ENCODE results near the gene SSNA1. TPM values are rescaled to one million over a fixed set of nuclear protein-coding genes. Genes with fewer than 3 reads are reported as not detected.

SSNA1 gene
- total and polyA plus RNA-seq, 12 donors = 13.2 to 138 (median 70.3) TPM

- peak overlapping the region in 3 of 5 donors; percentile 23 to 91 (median 30) for H3K27ac ChIP-seq
- H3K9me3 ChIP-seq (replicated peaks in 1 of 3) = no peaks in the 10 kb centered on the region
- TF ChIP-seq CTCF (IDR thresholded peaks at IDR 0.05) = no peak
- TF ChIP-seq POLR2A (IDR thresholded peaks at IDR 0.05) = no peak
- intact Hi-C loops (cut with DNase I) = no loop called here
- peak overlapping the region in 2 of 4 donors; percentile 18 to 60 for H3K4me3 ChIP-seq
- WGBS, 4 donors = 3 to 4% methylated on average over 48 to 61 of the region's 61 CpGs; no CpG with 5 or more reads in 2 of the 4 donors
- H3K36me3 ChIP-seq (replicated peaks in 1 of 2) = no peaks in the 10 kb centered on the region
- DNase-seq = no peak
- H3K27me3 ChIP-seq = no peaks in the 10 kb centered on the region
- H3K4me1 ChIP-seq (replicated peaks in 1 of 2) = peaks cover 29 to 37% of the 10 kb centered on the region in 2 donors
These were observed 33.1 kb downstream of the SSNA1 start for GRCh38 chr9:137221506-137222111.

DNA sequence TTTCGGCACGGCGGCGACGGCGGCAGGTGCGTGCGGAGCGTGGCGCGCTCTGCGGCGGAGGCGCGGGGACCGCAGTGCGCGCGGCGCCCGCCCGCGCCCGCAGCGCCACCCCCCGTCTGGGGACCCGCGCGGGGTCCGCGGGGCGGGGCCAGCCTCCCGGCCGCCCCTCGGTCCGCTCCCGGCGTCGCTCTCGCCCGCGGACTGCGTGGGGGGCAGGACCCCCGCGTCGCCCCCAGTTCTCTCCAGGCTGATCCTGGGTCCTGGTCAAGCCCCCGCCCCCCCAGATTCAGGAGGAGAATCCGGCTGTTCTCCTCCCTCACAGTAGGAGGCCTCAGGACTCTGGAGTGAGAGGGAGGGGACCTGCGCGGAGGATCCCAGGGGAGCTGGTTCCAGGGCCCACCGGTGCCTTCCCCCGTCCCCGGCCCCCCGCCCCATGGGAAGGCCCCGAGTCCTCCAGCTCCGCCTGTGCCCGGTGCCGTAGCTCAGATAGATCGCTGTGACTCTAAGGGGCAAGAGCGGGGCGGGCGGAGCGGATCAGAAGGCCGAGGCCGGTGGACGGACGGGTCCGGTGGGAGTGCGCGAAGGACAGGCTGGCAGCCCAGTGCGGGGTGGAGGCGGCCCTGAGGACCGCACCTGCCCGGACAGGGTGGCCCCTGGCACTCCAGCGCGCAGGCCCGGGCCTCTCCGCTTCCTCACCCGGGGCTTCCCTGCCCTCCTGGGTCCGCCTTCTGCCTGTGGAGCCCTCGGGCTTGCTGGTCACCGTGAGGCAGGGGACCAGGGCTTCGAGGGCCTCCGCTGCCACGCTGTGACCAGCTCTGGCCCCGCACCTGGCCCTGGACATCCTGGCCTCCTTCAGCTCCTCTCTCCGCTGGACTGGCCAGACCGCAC, 34.0 kb downstream of the SSNA1 start, which contains the start of gene RNF208:
RNF208 (minus strand) TSS at position 51 of the 888 bp plus-strand sequence. CDS start 1,028 bp downstream, outside the sequence.
- peak in 2 of 7 donors; percentile 44 to 59 for DNase-seq
- no peaks in the 10 kb centered on the region for H3K36me3 ChIP-seq (replicated peaks in 1 of 2)
- peak within 1 kb of the TSS in 2 of 4 donors; percentile 77 to 78 for H3K4me3 ChIP-seq
- H3K4me1 ChIP-seq (replicated peaks in 1 of 2) = peaks cover 29 to 37% of the 10 kb centered on the region in 2 donors
- H3K9me3 ChIP-seq (replicated peaks in 1 of 3) = no peaks in the 10 kb centered on the region
- H3K27ac ChIP-seq = peak within 1 kb of the TSS; percentile 79 to 91 (median 82)
- 3 to 29% (median 10%) methylated on average over 3 to 78 of the region's 88 CpGs; no CpG with 5 or more reads in 1 of the 4 donors for WGBS, 4 donors
- TF ChIP-seq CTCF (IDR thresholded peaks at IDR 0.05) (no peak), POLR2A (IDR thresholded peaks at IDR 0.05) (no peak)
- no peaks in the 10 kb centered on the region for H3K27me3 ChIP-seq
- intact Hi-C loops (cut with DNase I) = no loop called here

GRCh38 chr9:137223078-137223970, 34.8 kb downstream of the SSNA1 start:
- intact Hi-C loops (cut with DNase I) = no loop called here
- Histone ChIP-seq H3K4me1 (replicated peaks in 1 of 2) (peaks cover 21 to 33% of the 10 kb centered on the region in 2 donors), H3K27ac (peak overlapping the region; percentile 81 to 91 (median 84))

More at GRCh38 chr9:137223078-137223970, 34.8 kb downstream of the SSNA1 start:
- DNase-seq = peak; percentile 98 to 100 (median 99)
- peaks cover 2% of the 10 kb centered on the region for H3K27me3 ChIP-seq
- WGBS, 4 donors = 1 to 7% (median 2%) methylated on average over 9 to 63 of the region's 63 CpGs
- TF ChIP-seq POLR2A (IDR thresholded peaks at IDR 0.05) (peak; percentile 49 to 60), CTCF (IDR thresholded peaks at IDR 0.05) (no peak)
- no peaks in the 10 kb centered on the region for H3K36me3 ChIP-seq (replicated peaks in 1 of 2)
- H3K4me3 ChIP-seq = peak overlapping the region; percentile 77 to 81 (median 79)
- no peaks in the 10 kb centered on the region for H3K9me3 ChIP-seq (replicated peaks in 1 of 3)
